Activated naive CD8-positive, alpha-beta T cell treated with anti-CD3 and anti-CD28 coated beads, Interleukin-2, amount 50 U/mL, for 24 hours (primary cell): Measurements from ENCODE around the gene IFTAP.
"Not testable (repeated sequence)": the region's sequence is repeated elsewhere in the genome, so short reads cannot be mapped to it uniquely, and the experiment has no call there.

Source experiments
- ATAC-seq: fragments of 150-1000 bp; cut with Tn5 transposase; one replicate; pipeline ENCODE4 v1.10.0; 2021
- DNase-seq: peaks from one replicate; pipeline ENCODE4 v3.0.0; 2021
- H3K27ac Mint-ChIP-seq: one replicate; pipeline ENCODE4 v1.8.0; 2021; ENCODE audit warnings: mild to moderate bottlenecking, mixed read lengths
- H3K27me3 Mint-ChIP-seq: one replicate; pipeline ENCODE4 v1.8.0; 2021; ENCODE audit warnings: mixed read lengths
- H3K36me3 Mint-ChIP-seq: one replicate; pipeline ENCODE4 v1.8.0; 2021; ENCODE audit warnings: low read depth, mixed read lengths
- H3K4me1 Mint-ChIP-seq: one replicate; pipeline ENCODE4 v1.8.0; 2021; ENCODE audit warnings: mixed read lengths
- H3K4me3 Mint-ChIP-seq: one replicate; pipeline ENCODE4 v1.8.0; 2021; ENCODE audit warnings: mild to moderate bottlenecking, moderate library complexity, mixed read lengths
- H3K9me3 Mint-ChIP-seq: one replicate; pipeline ENCODE4 v1.8.0; 2021; ENCODE audit warnings: mixed read lengths

The IFTAP gene

DNA sequence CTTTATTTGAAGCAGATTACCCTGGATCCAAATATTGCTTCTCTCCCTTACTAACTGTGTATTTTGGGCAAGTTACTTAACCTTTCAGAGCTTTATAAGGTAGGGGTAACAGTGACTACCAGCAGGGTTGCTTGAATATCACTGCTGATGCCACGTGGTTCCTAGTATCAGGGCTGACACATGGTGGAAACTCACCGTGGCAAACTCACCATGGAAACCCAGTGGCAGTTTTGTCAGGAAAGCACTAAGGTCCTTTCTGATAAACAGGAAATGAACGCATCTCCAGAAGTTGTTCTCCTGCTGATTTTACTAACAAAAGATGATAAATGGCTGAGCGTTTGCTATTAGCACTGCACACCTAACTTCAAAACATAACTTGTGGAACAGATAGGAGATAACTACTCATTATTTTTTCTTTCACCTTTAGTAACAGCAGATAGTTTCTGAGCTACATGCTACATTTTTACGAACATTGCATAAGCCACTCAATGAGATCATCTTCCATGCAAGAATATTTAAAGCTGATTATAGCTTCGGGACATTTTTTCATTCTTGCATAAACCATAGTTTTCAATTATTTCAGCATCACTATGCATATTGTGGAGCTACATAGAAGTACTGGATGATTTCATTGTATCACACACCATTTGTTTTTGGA lies 63.4 kb downstream of the IFTAP start:
- Mint-ChIP-seq H3K4me3 (no peak overlapping the region), H3K36me3 (no peaks in the 10 kb centered on the region), H3K9me3 (no peaks in the 10 kb centered on the region), H3K27me3 (peaks cover 2% of the 10 kb centered on the region), H3K27ac (no peak overlapping the region), H3K4me1 (no peaks in the 10 kb centered on the region)
- DNase-seq: no peak
- no peak for ATAC-seq

DNA sequence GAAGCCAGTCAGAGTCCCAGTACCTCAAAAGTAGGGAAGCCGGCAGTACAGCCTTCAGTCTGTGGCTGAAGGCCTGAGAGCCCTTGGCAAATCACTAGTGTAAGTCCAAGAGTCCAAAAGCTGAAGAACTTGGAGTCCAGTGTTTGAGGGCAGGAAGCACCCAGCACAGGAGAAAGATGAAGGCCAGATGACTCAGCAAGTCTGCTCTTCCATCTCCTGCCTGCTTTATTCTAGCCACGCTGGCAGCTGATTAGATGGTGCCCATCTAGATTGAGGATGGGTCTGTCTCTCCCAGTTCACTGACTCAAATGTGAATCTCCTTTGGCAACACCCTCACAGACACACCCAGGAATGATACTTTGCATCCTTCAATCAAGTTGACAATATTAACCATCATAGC lies 67.1 kb downstream of the IFTAP start:
- not testable (repeated sequence) for H3K9me3 Mint-ChIP-seq, H3K27me3 Mint-ChIP-seq, ATAC-seq, H3K4me3 Mint-ChIP-seq, H3K4me1 Mint-ChIP-seq, H3K36me3 Mint-ChIP-seq, DNase-seq, H3K27ac Mint-ChIP-seq

DNA sequence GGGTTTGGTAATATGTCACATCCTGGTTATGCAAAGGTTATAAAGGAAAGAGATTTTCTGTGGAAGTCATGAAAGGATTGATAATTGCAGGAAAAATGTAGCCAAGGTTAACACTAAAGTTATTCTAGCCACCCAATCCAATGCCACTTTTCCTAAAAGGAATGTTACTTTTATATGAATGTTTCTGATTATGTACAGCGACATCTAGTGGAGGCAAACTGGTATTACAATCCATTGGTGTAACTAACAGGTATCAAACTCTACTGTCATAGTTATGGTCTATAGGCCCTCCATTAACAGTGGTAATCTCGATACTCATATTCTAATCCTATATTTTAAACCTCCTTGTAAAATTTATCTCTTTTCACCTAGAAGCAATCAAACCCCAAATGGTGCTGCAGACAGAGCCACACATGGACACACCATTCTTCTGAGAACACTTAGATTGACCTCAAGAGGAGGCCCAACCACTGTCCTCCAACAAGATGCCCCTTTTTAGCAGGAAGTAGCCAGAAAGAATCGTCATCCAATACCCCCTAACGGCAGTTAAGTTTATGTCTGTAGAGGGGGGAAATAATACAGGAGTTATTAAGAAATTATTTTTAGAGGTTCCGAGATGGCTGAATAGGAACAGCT lies 78.6 kb downstream of the IFTAP start:
- Mint-ChIP-seq H3K9me3 (peaks cover 5% of the 10 kb centered on the region), H3K27ac (no peak overlapping the region), H3K4me3 (no peak overlapping the region), H3K36me3 (peaks cover 2% of the 10 kb centered on the region), H3K27me3 (peaks cover 18% of the 10 kb centered on the region), H3K4me1 (no peaks in the 10 kb centered on the region)
- ATAC-seq (no peak), DNase-seq (no peak)

DNA sequence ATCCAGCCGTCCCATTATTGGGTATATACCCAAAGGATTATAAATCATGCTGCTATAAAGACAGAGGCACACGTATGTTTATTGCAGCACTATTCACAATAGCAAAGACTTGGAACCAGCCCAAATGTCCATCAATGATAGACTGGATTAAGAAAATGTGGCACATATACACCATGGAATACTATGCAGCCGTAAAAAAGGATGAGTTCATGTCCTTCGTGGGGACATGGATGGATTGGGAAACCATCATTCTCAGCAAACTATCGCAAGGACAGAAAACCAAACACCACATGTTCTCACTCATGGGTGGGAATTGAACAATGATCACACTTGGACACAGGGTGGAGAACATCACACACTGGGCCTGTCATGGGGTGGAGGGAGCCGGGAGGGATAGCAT lies 85.2 kb downstream of the IFTAP start:
- not testable (repeated sequence) for H3K27ac Mint-ChIP-seq, H3K4me3 Mint-ChIP-seq, DNase-seq, H3K9me3 Mint-ChIP-seq, H3K36me3 Mint-ChIP-seq, ATAC-seq, H3K4me1 Mint-ChIP-seq
- H3K27me3 Mint-ChIP-seq: peaks cover 42% of the 10 kb centered on the region

DNA sequence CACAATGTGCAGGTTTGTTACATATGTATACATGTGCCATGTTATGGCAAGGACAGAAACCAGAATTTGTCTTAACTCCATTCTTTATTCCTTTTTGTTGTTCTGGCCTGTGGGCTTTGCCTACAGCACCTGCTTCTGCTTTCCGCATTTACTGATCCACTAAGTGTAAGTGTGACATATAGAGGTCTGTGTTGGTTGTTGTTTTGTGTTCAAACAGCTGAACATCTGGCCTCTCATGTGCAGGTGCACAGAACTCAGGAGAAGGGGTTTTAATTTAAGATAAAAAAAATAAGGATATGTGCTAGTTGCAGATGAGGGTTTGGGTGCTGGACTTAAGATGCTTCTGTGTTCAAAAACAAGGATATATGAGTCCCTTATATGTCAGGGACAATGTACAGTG lies 89.5 kb downstream of the IFTAP start:
- ATAC-seq (no peak), DNase-seq (no peak)
- no peak overlapping the region for H3K4me3 Mint-ChIP-seq
- H3K9me3 Mint-ChIP-seq: peaks cover 9% of the 10 kb centered on the region
- peaks cover 54% of the 10 kb centered on the region for H3K27me3 Mint-ChIP-seq
- no peaks in the 10 kb centered on the region for H3K36me3 Mint-ChIP-seq
- no peak overlapping the region for H3K27ac Mint-ChIP-seq
- H3K4me1 Mint-ChIP-seq: peaks cover 8% of the 10 kb centered on the region

DNA sequence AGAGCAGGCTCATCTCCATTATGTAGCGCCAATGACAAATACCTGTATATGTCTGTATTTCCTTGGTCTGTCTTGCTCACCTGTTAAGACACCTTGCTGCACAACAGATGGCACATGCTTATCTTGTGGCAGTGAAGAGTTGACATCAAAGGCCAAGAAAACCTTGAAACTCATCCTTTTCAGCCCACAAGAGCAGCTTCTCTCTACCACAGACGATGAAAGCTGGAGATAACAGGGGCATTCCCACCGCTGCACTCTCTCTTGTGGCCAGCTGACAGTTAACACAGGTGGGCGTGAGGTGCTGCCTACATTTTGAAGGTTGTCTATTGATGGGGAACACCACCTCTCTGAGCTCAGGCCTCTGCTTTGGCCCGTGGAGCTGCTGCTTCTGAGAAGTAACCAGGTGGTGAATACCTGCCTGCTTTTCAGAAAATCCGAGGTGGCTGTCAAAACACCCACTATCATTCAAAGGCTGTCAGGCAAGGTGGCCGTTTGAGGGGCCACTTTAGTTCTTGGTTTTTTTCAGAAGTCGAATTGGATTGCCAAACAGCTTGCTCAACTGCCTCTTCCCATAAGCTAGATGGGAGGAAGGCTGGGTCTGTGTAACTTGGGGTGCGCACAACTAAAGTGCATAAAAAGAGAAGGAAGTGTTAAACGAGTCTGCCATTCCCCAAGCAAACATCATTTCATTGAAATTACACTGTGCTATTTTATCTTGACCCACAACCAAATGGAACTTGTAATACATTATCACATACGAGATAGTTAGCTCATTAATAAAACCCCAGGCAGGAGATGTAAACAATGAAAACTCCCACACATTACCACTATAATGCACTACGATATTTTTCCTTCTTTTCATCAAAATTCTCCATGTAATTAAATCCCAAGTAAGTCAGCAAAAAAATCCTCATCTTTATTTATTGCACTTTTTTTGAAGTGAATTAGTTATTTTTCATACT lies 90.8 kb downstream of the IFTAP start:
- Mint-ChIP-seq H3K36me3 (no peaks in the 10 kb centered on the region), H3K4me3 (no peak overlapping the region), H3K9me3 (peaks cover 9% of the 10 kb centered on the region), H3K4me1 (peaks cover 8% of the 10 kb centered on the region), H3K27me3 (peaks cover 57% of the 10 kb centered on the region), H3K27ac (no peak overlapping the region)
- ATAC-seq (peak; percentile 65), DNase-seq (peak; percentile 22)

DNA sequence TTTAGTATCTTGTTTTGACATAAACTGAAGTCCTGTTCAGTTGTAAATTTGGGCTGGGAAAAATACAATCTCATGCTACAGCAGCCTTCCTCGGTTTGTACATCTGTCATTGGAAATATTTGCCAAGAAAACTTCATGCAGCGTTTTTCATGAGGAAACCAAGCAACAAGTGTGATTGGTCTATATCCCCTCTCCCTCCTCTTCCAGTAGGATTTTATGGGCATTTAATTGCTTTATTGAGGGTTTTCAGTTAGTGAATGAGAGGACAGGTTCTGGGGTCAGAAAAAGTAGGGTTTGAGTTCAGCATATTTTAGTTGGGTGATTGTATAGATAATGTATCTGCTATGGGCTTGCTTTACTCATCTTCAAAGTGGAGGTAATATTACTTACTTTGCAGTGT lies 93.8 kb downstream of the IFTAP start:
- Mint-ChIP-seq H3K4me3 (no peak overlapping the region), H3K4me1 (peaks cover 8% of the 10 kb centered on the region), H3K27me3 (peaks cover 45% of the 10 kb centered on the region), H3K9me3 (peaks cover 3% of the 10 kb centered on the region), H3K27ac (no peak overlapping the region), H3K36me3 (no peaks in the 10 kb centered on the region)
- ATAC-seq (no peak), DNase-seq (no peak)

DNA sequence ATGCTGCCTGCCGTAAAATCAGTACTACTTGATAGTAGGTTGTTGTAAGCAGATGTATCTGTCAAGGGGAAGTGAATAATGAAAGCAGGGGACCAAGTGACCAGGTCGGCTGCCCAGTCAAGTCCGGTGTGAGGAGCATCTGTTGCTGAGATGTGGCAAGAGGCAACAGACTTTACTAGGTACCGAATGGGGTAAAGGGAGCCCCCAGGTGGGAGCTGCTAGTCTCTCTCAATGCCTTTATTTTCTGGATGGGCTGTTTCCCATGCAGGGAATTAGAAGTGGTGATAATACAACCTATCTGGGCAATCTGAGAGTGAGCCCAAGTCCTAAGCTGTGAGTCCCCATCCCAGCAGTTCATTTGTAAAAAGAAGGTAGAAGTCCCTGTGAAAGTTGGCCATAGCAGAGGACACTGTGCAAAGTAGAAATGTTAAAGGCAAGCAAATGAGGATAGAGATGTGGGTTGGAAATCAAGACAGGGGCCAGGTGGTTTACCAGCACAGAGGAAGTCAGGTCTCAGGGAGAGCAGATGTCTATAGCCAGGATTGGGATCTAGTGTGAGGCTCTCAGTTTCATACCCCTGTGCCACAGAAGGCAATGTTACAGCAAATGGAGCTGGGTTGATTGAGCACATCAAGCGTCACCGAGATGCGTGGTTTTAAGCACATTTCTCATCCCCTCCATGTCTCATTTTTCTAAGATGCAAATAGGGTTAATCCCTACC lies 94.4 kb downstream of the IFTAP start:
- no peak for DNase-seq
- Mint-ChIP-seq H3K4me3 (no peak overlapping the region), H3K27ac (no peak overlapping the region), H3K9me3 (peaks cover 3% of the 10 kb centered on the region), H3K36me3 (no peaks in the 10 kb centered on the region), H3K27me3 (peaks cover 46% of the 10 kb centered on the region), H3K4me1 (peaks cover 8% of the 10 kb centered on the region)
- ATAC-seq: no peak

DNA sequence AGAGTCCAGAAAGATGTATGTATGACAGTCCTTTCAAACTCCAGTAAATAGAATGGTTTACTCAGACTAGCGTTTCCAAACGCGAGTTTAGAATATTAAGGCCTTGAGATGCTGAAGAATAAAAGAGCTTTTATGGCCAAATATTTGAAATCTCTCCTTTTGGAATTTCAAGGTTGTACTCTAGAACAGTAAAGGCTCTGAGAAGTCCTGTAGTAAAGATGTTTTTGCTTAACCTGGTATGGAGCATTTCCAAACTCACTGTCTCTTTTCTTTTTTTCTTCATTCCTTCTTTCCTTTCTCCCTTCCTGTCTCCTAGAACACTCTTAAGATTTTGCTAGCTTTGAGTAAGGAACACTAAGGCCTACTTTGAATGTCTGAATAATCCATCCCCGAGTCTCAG lies 95.1 kb downstream of the IFTAP start:
- Mint-ChIP-seq H3K27me3 (peaks cover 43% of the 10 kb centered on the region), H3K36me3 (no peaks in the 10 kb centered on the region)
- no peak for DNase-seq

DNA sequence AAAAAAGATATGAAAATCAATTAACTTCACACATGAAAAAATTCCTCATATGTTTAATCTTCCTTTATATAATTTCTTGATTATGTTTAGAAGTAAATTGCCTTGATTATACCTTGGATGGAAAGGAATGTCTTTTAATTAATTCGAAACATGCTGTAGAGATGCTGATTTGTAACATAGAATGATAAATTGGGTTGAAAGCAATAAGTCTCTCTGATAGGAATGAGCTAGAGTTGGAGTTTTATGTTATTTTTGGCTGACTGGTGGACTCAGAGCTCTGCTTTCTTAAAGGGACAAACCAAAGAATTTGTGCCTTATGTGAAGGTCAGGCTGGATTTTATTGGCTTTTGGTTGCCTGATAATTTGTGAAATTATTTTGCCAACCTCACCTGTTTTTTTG lies 98.4 kb downstream of the IFTAP start:
- DNase-seq (no peak), ATAC-seq (no peak)
- Mint-ChIP-seq H3K27ac (no peak overlapping the region), H3K4me3 (no peak overlapping the region), H3K4me1 (no peaks in the 10 kb centered on the region), H3K27me3 (peaks cover 29% of the 10 kb centered on the region), H3K36me3 (no peaks in the 10 kb centered on the region), H3K9me3 (no peaks in the 10 kb centered on the region)

More for the DNA sequence above, 95.1 kb downstream of the IFTAP start:
- H3K4me3 Mint-ChIP-seq: no peak overlapping the region
- H3K27ac Mint-ChIP-seq: no peak overlapping the region
- no peak for ATAC-seq
- H3K9me3 Mint-ChIP-seq: peaks cover 3% of the 10 kb centered on the region
- peaks cover 8% of the 10 kb centered on the region for H3K4me1 Mint-ChIP-seq

DNA sequence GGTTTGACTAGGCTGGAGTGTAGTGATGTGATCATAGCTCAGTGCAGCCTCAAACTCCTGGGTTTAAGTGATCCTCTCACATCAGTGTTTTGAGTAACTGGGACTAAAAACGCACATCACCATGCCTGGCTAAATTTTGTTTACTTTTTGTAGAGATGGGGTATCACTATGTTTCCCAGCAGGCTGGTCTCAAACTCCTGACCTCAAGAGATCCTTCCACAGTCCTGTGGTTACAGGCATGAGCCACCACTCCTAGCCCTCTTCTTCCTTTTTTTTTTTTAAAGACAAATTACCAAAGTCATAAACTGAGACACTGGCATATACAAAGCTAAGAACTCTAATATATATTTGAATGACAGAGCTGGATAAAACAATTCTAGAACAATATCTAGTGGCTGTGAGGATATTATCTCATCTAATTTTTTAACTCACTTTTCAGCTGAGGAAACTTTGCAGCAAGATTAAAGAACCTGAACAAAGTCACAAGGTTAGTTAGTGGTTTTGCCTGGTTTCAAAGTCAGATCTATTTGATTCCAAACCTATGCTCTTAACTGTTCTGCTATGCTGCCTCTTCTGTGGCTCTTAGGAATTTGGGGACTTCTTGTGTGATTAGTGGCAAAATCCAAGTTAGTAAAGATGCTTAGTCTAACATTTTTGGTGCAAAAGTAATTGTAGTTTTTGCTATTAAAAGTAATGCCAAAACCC lies 99.0 kb downstream of the IFTAP start:
- peaks cover 25% of the 10 kb centered on the region for H3K27me3 Mint-ChIP-seq
- H3K9me3 Mint-ChIP-seq: no peaks in the 10 kb centered on the region
- H3K36me3 Mint-ChIP-seq: no peaks in the 10 kb centered on the region
- no peak overlapping the region for H3K4me3 Mint-ChIP-seq
- no peaks in the 10 kb centered on the region for H3K4me1 Mint-ChIP-seq
- no peak for ATAC-seq
- DNase-seq: no peak
- no peak overlapping the region for H3K27ac Mint-ChIP-seq

DNA sequence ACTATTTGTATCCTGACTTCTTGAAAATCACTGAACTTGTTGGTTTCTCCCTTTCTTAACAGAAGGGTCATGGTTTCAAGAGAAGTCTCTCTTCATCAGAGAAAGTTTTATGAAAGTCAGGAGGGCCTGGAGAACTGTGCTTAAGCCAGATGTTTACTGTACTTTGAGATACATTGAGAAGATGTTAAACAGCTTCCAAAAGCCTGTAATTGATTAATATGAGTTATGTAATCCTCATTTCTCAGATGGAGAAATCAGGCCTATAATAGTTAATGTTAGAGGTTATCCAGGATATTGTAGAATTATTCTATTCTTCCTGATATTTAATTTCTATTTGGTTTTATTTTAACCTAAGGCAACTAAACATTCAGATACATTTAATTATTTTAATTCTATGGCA lies 100.8 kb downstream of the IFTAP start:
- Mint-ChIP-seq H3K27me3 (peaks cover 15% of the 10 kb centered on the region), H3K27ac (no peak overlapping the region), H3K4me3 (no peak overlapping the region), H3K4me1 (no peaks in the 10 kb centered on the region), H3K36me3 (no peaks in the 10 kb centered on the region), H3K9me3 (no peaks in the 10 kb centered on the region)
- DNase-seq (no peak), ATAC-seq (no peak)

DNA sequence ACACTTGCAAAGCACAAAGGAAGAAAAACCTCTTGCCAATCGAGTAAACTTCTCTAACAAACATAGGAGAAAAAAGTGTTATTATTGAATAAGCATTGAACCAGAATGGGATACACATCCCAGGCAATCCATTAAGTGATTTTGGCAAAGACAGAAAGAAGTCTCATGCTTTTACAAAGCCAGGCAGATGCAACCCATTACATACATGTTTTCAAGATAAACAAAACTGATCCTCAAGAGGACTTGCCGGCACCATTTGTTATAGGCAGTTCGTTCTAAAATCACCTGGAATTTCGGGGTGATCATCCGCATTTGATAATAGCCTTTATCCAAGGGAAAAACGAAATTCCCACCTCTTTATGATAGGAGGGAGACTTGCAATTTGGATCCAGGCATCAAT lies 101.3 kb downstream of the IFTAP start:
- H3K27ac Mint-ChIP-seq: no peak overlapping the region
- peaks cover 15% of the 10 kb centered on the region for H3K27me3 Mint-ChIP-seq
- no peak overlapping the region for H3K4me3 Mint-ChIP-seq
- no peaks in the 10 kb centered on the region for H3K36me3 Mint-ChIP-seq
- no peaks in the 10 kb centered on the region for H3K4me1 Mint-ChIP-seq
- ATAC-seq: no peak
- H3K9me3 Mint-ChIP-seq: no peaks in the 10 kb centered on the region
- DNase-seq: no peak

DNA sequence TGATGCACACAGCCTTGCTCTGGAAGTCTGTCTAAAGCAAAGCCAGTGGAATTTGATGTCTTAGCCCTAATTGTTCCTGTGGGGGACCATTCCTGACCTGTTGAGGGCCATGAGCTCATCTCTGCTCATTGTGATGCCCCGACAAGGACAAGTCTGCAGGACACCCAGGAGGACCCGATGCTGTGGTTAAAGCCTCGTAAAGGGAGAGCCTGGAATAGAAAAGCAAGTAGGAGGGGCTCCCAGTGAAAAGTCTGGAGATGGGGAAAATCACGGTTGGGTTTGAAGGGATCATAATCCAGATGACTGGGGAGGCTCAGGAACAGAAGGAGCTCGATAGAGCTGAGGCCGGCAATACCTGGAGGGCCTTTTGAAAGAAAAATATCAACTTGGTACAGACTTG lies 102.2 kb downstream of the IFTAP start:
- Mint-ChIP-seq H3K4me1 (no peaks in the 10 kb centered on the region), H3K36me3 (no peaks in the 10 kb centered on the region), H3K27ac (no peak overlapping the region), H3K9me3 (no peaks in the 10 kb centered on the region), H3K27me3 (peaks cover 16% of the 10 kb centered on the region), H3K4me3 (no peak overlapping the region)
- no peak for ATAC-seq
- no peak for DNase-seq
